ENCODE measurements around the gene CAMKV. TPM values are rescaled to one million over a fixed set of nuclear protein-coding genes. Genes with fewer than 3 reads are reported as not detected.

CAMKV gene
- total RNA-seq, 4 donors from 2014 or later: not detected

DNA sequence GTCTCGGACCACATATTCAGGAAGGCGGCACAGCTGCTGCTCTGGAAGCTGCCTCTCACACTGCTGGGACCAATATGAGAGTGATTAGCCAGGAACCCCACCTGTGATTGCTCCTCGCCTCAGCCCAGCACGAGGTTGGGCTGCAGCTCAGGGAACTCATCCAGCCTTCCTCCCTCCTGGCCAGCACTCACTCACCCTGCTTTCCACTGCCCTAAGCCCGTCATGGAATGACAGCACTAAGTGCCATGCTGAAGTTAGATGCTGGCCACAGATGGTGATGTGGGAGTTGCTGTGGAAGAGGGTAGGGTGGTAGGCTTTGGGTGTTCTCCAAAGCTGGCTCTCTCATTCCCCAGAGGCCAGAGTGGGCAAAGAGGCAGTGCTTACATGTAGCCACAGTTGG lies 26.6 kb upstream of the CAMKV start:
- no peak for ATAC-seq
- Histone ChIP-seq H3K27ac (no peak overlapping the region), H3K27me3 (no peaks in the 10 kb centered on the region), H3K4me3 (no peak overlapping the region), H3K36me3 (peaks cover 0 to 35% of the 10 kb centered on the region in 2 donors), H3K9me3 (no peaks in the 10 kb centered on the region), H3K4me1 (peaks cover 0 to 16% (median 0%) of the 10 kb centered on the region in 3 donors)
- no CpG with 5 or more reads among the region's 5 CpGs for whole genome bisulfite sequencing, 2 donors (ENCODE audit: low coverage in 1 of 2)
- TF ChIP-seq EP300 (IDR thresholded peaks at IDR 0.05): no peak
- no peak for TF ChIP-seq POLR2AphosphoS5 (IDR thresholded peaks at IDR 0.05)
- TF ChIP-seq, protein P1, sequence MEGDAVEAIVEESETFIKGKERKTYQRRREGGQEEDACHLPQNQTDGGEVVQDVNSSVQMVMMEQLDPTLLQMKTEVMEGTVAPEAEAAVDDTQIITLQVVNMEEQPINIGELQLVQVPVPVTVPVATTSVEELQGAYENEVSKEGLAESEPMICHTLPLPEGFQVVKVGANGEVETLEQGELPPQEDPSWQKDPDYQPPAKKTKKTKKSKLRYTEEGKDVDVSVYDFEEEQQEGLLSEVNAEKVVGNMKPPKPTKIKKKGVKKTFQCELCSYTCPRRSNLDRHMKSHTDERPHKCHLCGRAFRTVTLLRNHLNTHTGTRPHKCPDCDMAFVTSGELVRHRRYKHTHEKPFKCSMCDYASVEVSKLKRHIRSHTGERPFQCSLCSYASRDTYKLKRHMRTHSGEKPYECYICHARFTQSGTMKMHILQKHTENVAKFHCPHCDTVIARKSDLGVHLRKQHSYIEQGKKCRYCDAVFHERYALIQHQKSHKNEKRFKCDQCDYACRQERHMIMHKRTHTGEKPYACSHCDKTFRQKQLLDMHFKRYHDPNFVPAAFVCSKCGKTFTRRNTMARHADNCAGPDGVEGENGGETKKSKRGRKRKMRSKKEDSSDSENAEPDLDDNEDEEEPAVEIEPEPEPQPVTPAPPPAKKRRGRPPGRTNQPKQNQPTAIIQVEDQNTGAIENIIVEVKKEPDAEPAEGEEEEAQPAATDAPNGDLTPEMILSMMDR (IDR thresholded peaks at IDR 0.05): no peak
- TF ChIP-seq POLR2A (IDR thresholded peaks at IDR 0.05): no peak

DNA sequence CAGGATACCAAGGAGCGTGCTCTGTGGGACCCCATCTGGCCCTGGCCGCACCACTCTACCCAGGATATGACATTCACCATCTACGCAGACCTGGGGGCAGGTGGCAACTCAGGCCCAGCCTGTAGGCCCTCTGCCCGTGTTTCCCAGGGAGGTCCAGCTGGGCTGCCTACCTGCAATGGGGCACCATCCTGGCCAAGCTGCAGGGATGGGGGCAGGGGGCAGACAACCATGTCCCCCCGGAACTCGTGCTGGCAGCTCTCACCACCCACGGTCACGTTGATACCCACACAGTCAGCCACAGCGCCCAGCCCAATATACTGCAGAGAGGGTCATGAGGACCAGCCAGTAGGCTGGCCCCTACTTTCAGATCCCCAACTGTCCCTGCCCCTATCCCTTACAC lies 26.1 kb upstream of the CAMKV start:
- ATAC-seq: no peak
- peaks cover 0 to 35% of the 10 kb centered on the region in 2 donors for H3K36me3 ChIP-seq
- WGBS, 2 donors (ENCODE audit: low coverage in 1 of 2): 87% methylated on average over 3 of the region's 9 CpGs; no CpG with 5 or more reads in 1 of the 2 donors
- TF ChIP-seq EP300 (IDR thresholded peaks at IDR 0.05) (no peak), POLR2A (IDR thresholded peaks at IDR 0.05) (no peak), POLR2AphosphoS5 (IDR thresholded peaks at IDR 0.05) (no peak)
- TF ChIP-seq, protein P1 (IDR thresholded peaks at IDR 0.05): no peak
- H3K4me1 ChIP-seq: peaks cover 0 to 10% (median 0%) of the 10 kb centered on the region in 3 donors
- H3K4me3 ChIP-seq: no peak overlapping the region
- H3K27ac ChIP-seq: no peak overlapping the region
- no peaks in the 10 kb centered on the region for H3K9me3 ChIP-seq
- no peaks in the 10 kb centered on the region for H3K27me3 ChIP-seq

DNA sequence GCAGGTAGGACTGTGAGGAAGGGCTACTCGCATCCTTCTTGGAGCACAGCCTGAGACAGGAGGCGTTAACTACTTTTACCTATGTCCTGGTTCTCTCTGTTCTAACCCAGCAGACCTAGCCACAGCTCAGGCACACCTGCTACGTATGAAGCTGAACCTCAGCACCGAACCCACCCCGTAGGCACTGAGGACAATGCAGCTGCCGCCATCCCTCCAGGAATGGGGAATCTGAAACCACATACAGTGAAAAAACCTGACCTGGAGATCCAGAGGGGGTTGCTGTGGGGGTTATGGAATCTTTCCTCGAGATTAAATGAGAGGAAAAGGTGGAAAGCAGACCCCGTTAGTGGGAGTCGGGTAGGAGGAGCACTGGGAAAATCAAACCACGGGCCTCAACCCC lies 19.6 kb upstream of the CAMKV start:
- Histone ChIP-seq H3K36me3 (no peaks in the 10 kb centered on the region), H3K27ac (no peak overlapping the region), H3K4me3 (no peak overlapping the region), H3K4me1 (no peaks in the 10 kb centered on the region), H3K27me3 (no peaks in the 10 kb centered on the region), H3K9me3 (no peaks in the 10 kb centered on the region)
- no peak for ATAC-seq
- 58 to 76% methylated on average over 5 to 7 of the region's 10 CpGs for WGBS, 2 donors (ENCODE audit: low coverage in 1 of 2)
- TF ChIP-seq POLR2AphosphoS5 (IDR thresholded peaks at IDR 0.05): no peak

DNA sequence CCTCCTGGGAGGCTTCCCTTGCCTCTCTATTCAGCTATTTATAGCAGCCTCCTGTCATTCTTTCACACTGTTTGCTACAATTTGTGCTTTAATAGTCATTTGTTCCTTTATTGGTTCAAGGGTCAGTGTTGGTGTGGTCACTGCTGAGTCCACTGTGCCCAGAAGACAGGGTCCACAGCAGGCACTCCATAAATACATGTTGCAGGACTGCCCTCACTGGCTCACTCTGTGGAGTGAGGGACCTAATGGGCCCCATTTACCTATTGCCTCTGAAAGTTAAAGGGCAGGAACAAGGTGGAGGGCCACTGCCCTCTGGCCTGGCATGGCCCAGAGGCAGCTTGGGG lies 17.2 kb upstream of the CAMKV start:
- ATAC-seq: no peak
- TF ChIP-seq, protein P1 (IDR thresholded peaks at IDR 0.05): no peak
- TF ChIP-seq EP300 (IDR thresholded peaks at IDR 0.05) (no peak), POLR2A (IDR thresholded peaks at IDR 0.05) (no peak), POLR2AphosphoS5 (IDR thresholded peaks at IDR 0.05) (no peak)
- no peaks in the 10 kb centered on the region for H3K9me3 ChIP-seq
- no peak overlapping the region for H3K4me3 ChIP-seq
- H3K27me3 ChIP-seq: no peaks in the 10 kb centered on the region
- peaks cover 0 to 9% (median 3%) of the 10 kb centered on the region in 3 donors for H3K4me1 ChIP-seq
- no peak overlapping the region for H3K27ac ChIP-seq
- H3K36me3 ChIP-seq: no peaks in the 10 kb centered on the region

DNA sequence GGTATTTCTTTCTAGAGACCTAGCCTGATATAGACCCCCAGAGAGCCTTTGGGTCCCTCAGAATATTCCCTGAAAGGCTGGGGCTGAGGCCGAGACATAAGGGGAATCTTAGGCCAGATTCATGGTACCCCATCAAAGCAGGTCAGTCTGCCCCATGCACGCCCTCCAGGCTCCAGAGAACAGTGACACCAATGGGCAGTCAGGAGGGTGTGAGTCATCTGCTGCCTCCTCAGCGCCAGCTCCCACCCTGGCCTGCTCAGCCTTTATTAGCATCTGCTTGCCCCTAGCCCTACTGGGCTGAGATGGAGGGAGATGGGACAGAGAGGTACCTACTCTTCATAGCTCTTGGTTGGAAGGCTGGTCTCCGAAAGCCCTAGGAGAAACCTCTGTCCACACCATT lies 14.3 kb upstream of the CAMKV start:
- no peaks in the 10 kb centered on the region for H3K36me3 ChIP-seq
- no peaks in the 10 kb centered on the region for H3K9me3 ChIP-seq
- H3K27me3 ChIP-seq: no peaks in the 10 kb centered on the region
- peaks cover 0 to 30% (median 6%) of the 10 kb centered on the region in 3 donors for H3K4me1 ChIP-seq
- H3K27ac ChIP-seq: no peak overlapping the region
- TF ChIP-seq EP300 (IDR thresholded peaks at IDR 0.05) (no peak), POLR2A (IDR thresholded peaks at IDR 0.05) (no peak), POLR2AphosphoS5 (IDR thresholded peaks at IDR 0.05) (no peak)
- TF ChIP-seq, protein P1 (IDR thresholded peaks at IDR 0.05): no peak
- WGBS, 2 donors (ENCODE audit: low coverage in 1 of 2): no CpG with 5 or more reads among the region's 4 CpGs
- H3K4me3 ChIP-seq: no peak overlapping the region
- no peak for ATAC-seq
